Duodenal mucosa (tissue), 2 donors: Measurements from ENCODE around the gene PPP5C.
"Not testable (repeated sequence)": the region's sequence is repeated elsewhere in the genome, so short reads cannot be mapped to it uniquely, and the experiment has no call there.

Source experiments
- H3K27ac ChIP-seq: one replicate; pipeline ENCODE4 v1.7.0; 2013; ENCODE audit warnings: low read depth, low read length
- H3K27me3 ChIP-seq, 2 donors: one replicate each; pipeline ENCODE4 v1.7.0; 2013; ENCODE audit warnings: low read length in 2 of 2, control low read depth in 1 of 2; ENCODE audit not compliant: insufficient read depth in 2 of 2, control insufficient read depth in 1 of 2
- H3K36me3 ChIP-seq, 2 donors: one replicate each; pipeline ENCODE4 v1.7.0; 2013; ENCODE audit warnings: low read length in 2 of 2, control low read depth in 1 of 2; ENCODE audit not compliant: insufficient read depth in 2 of 2, control insufficient read depth in 1 of 2
- H3K4me1 ChIP-seq, 2 donors: one replicate each; pipeline ENCODE4 v1.7.0; 2013; ENCODE audit warnings: low read length in 2 of 2, control low read depth in 1 of 2; ENCODE audit not compliant: insufficient read depth in 2 of 2, control insufficient read depth in 1 of 2
- H3K4me3 ChIP-seq, 2 donors: one replicate each; pipeline ENCODE4 v1.7.0; 2013; ENCODE audit warnings: low read length in 2 of 2, low read depth in 1 of 2
- H3K9ac ChIP-seq, 2 donors: one replicate each; pipeline ENCODE4 v1.7.0; 2013; ENCODE audit warnings: low read length in 2 of 2, low read depth in 1 of 2
- H3K9me3 ChIP-seq, 2 donors: one replicate each; pipeline ENCODE4 v1.7.0; 2013; ENCODE audit warnings: low read length in 2 of 2, control low read depth in 1 of 2; ENCODE audit not compliant: control insufficient read depth in 1 of 2

Gene PPP5C

GRCh38 chr19:46392252-46392801, 45.4 kb downstream of the PPP5C start:
- H3K27me3 ChIP-seq: no peaks in the 10 kb centered on the region
- no peak overlapping the region for H3K27ac ChIP-seq
- no peaks in the 10 kb centered on the region for H3K9me3 ChIP-seq
- peaks cover 0 to 3% of the 10 kb centered on the region in 2 donors for H3K4me1 ChIP-seq
- peaks cover 17 to 43% of the 10 kb centered on the region in 2 donors for H3K36me3 ChIP-seq
- H3K9ac ChIP-seq: no peak overlapping the region
- no peak overlapping the region for H3K4me3 ChIP-seq

GRCh38 chr19:46392837-46393236, 46.0 kb downstream of the PPP5C start:
- Histone ChIP-seq H3K9me3 (no peaks in the 10 kb centered on the region), H3K4me1 (peaks cover 0 to 3% of the 10 kb centered on the region in 2 donors), H3K27me3 (no peaks in the 10 kb centered on the region), H3K4me3 (no peak overlapping the region), H3K9ac (no peak overlapping the region), H3K27ac (no peak overlapping the region), H3K36me3 (peaks cover 13 to 38% of the 10 kb centered on the region in 2 donors)

DNA sequence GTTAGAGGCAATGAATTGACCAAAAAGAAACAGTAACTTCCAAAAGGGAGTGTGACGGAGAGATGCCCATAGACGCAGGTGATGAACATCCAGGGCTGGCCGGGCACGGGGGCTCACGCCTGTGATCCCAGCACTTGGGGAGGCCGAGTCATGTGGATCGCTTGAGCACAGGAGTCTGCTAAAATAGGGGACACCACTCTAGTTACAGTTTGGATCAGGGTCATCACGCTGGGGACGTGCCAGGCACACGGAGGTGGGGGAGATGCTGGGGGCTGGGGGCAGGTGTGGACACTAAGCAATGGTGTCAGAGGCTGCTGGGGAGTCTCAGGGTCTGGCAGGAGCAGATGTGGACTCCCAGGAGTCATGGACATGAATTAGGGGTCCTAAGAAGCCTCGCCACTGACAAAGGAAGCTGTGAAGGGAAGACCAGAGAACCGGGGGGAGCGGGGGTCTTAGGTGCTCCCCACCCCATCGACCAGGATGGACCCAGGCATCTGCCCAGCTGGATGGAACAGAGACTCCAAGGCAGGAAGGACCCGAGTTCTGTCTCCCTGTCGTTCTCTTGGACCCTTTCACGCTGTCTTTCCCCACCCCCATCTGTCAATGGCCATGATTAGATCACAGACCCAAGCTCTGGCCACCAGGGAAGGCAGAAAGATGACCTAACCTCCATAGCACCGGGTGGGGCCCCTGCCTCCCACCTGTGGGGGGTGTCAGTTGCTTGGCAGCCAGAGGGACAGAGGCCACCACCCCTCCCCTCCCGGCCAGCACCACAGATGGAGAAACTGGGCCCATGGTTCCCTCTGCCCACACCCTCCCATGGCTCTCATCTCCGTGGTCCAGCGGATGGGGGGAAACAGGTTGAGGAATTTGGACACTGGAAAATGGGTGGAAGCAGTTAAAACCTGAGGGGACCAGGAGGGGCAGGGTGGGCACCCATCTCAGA, 46.8 kb downstream of the PPP5C start:
- Histone ChIP-seq H3K27me3 (no peaks in the 10 kb centered on the region), H3K4me1 (peaks cover 0 to 3% of the 10 kb centered on the region in 2 donors), H3K27ac (no peak overlapping the region), H3K9me3 (no peaks in the 10 kb centered on the region), H3K36me3 (peaks cover 7 to 29% of the 10 kb centered on the region in 2 donors), H3K4me3 (no peak overlapping the region), H3K9ac (no peak overlapping the region)

DNA sequence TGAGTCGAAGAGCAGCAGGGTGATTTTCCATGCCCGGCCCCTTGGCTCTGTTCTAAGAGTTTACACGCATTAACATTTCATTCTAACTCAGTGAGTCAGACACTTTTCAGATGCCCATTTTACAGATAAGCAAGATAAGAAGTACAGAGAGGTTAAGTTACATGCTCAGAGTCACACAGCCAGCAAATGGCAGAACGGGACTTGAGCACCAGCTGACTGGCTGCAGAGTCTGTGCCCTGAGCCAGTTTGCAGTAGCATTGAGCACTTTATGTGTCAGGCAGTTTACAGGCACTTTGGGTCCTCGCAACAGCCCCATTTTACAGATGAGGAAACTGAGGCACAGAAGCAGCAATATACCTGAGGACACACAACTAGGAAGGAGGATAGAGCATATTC, 47.5 kb downstream of the PPP5C start:
- Histone ChIP-seq H3K4me1 (peaks cover 0 to 3% of the 10 kb centered on the region in 2 donors), H3K9me3 (no peaks in the 10 kb centered on the region), H3K27me3 (no peaks in the 10 kb centered on the region), H3K9ac (no peak overlapping the region), H3K27ac (no peak overlapping the region), H3K36me3 (peaks cover 2 to 22% of the 10 kb centered on the region in 2 donors), H3K4me3 (no peak overlapping the region)

GRCh38 chr19:46397801-46398479, 51.1 kb downstream of the PPP5C start:
- H3K36me3 ChIP-seq, H3K9ac ChIP-seq, H3K27me3 ChIP-seq, H3K9me3 ChIP-seq, H3K27ac ChIP-seq, H3K4me1 ChIP-seq, H3K4me3 ChIP-seq: not testable (repeated sequence)

DNA sequence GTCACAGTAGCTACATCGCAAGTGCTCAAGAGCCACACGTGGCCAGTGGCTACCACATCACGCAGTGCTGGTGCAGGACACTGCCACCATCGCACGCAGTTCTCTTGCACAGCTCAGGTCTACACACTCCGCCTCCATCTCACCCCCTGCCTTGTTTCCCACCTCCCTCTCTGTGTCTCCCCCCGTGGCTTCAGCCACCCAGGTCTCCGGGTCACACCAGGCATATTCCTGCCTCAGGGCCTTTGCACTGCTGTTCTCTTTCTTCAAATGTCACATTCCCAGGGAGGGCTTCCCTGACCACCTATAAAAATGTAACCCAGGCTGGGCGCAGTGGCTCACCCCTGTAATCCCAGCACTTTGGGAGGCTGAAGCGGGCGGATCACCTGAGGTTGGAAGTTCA, 55.8 kb downstream of the PPP5C start:
- Histone ChIP-seq H3K27ac (no peak overlapping the region), H3K4me1 (peaks cover 0 to 9% of the 10 kb centered on the region in 2 donors), H3K9ac (no peak overlapping the region), H3K4me3 (no peak overlapping the region), H3K27me3 (peaks cover 8 to 12% of the 10 kb centered on the region in 2 donors), H3K36me3 (no peaks in the 10 kb centered on the region), H3K9me3 (no peaks in the 10 kb centered on the region)

GRCh38 chr19:46404055-46404752, 57.3 kb downstream of the PPP5C start:
- peaks cover 17 to 22% of the 10 kb centered on the region in 2 donors for H3K27me3 ChIP-seq
- H3K27ac ChIP-seq: peak overlapping the region; percentile 10
- no peaks in the 10 kb centered on the region for H3K36me3 ChIP-seq
- no peaks in the 10 kb centered on the region for H3K9me3 ChIP-seq
- peaks cover 0 to 9% of the 10 kb centered on the region in 2 donors for H3K4me1 ChIP-seq
- peak overlapping the region; percentile 74 to 84 for H3K4me3 ChIP-seq
- peak overlapping the region; percentile 64 to 73 for H3K9ac ChIP-seq

DNA sequence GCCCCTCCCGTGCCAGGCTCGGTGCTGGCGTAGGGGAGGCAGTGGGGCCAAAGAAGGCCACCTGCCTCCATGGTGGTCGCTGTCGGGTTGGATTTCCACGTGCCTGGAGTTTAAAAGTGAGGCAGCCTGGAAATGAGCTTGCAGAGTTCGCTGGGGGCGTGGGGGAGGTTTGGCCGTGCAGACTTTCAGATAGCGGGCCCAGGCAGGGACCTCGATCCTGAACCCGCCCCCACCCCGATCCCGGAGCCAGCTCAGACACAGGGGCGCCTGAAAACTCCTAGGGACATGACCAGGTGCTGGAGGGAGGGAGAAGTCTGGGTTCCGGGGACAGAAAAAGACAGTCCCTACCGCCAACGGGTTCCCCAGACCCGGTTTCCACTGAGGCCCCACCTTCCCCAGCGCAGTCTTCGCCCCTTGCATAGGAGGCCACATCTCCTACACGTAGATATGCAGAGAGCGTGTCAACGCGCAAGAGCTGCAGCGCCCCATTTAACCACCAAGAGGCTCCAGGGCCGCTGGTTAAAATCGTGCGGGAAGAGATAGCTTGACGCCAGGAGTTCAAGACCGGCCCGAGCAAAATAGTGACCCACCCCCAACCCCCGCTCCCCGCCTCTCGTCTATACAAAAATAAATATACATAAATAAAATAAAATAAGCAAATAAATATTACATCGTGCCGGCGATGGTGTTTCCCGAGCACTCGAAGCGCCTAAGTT, 58.0 kb downstream of the PPP5C start:
- Histone ChIP-seq H3K27ac (no peak overlapping the region), H3K9me3 (no peaks in the 10 kb centered on the region), H3K36me3 (no peaks in the 10 kb centered on the region), H3K9ac (peak overlapping the region; percentile 64 to 73), H3K4me3 (peak overlapping the region; percentile 74 to 84), H3K27me3 (peaks cover 17 to 22% of the 10 kb centered on the region in 2 donors), H3K4me1 (peaks cover 0 to 9% of the 10 kb centered on the region in 2 donors)

- Histone ChIP-seq H3K27ac (no peak overlapping the region), H3K4me1 (peaks cover 0 to 9% of the 10 kb centered on the region in 2 donors), H3K9ac (no peak overlapping the region), H3K9me3 (no peaks in the 10 kb centered on the region), H3K4me3 (no peak overlapping the region), H3K36me3 (no peaks in the 10 kb centered on the region), H3K27me3 (peaks cover 30 to 33% of the 10 kb centered on the region in 2 donors)
These were observed 60.1 kb downstream of the PPP5C start for GRCh38 chr19:46406976-46407375.
